Fibroblast of lung (primary cell): Measurements from ENCODE around the gene CARS1.

ENCODE experiments used
- CTCF ChIP-seq, 2 donors: IDR thresholded peaks in 1 of 2; conservative IDR thresholded peaks in 1 of 2; 1 replicate in 1 of 2; 2 replicates in 1 of 2; pipeline ENCODE4 v1.5.1; 2011 to 2012; ENCODE audit warnings: low read length in 2 of 2, control low read depth in 1 of 2, inconsistent platforms in 1 of 2, low read depth in 1 of 2, mild to moderate bottlenecking in 1 of 2
- EZH2 ChIP-seq: IDR thresholded peaks from 2 replicates; pipeline ENCODE4 v1.5.1; 2012; ENCODE audit warnings: low read length, control low read depth, mild to moderate bottlenecking; ENCODE audit errors: missing control alignments

- TF ChIP-seq CTCF (conservative IDR thresholded peaks at IDR 0.05 in 1 of 2, IDR thresholded peaks at IDR 0.05 in 1 of 2; ENCODE audit: low read depth in 1 of 2, low read length in 2 of 2) (no peak), EZH2 (no peak)
Observed at GRCh38 chr11:3057069-3057963, at the start of gene CARS1.
